Neural progenitor cell (in vitro differentiated cells): ENCODE measurements around the gene MPL. TPM values are rescaled to one million over a fixed set of nuclear protein-coding genes. Genes with fewer than 3 reads are reported as not detected.

Experiments
- DNase-seq: peaks from one replicate; pipeline ENCODE4 v3.0.0-alpha.2; 2016; ENCODE audit warnings: low spot score
- H2AFZ ChIP-seq: fragments of 200-600 bp; sonication (generic); replicated peaks from 2 replicates; pipeline ENCODE4 v1.6.1; 2016; ENCODE audit warnings: antibody characterized with exemption
- H3F3A ChIP-seq: fragments of 200-600 bp; sonication (generic); 2 replicates; pipeline ENCODE4 v1.6.1; 2016; ENCODE audit warnings: antibody characterized with exemption, low read depth
- H3K27ac ChIP-seq: fragments of 200-600 bp; sonication (generic); 2 replicates; pipeline ENCODE4 v1.5.1; 2016; ENCODE audit warnings: mild to moderate bottlenecking
- H3K27me3 ChIP-seq: fragments of 200-600 bp; sonication (generic); 2 replicates; pipeline ENCODE4 v1.6.1; 2016; ENCODE audit warnings: mild to moderate bottlenecking, moderate library complexity
- H3K36me3 ChIP-seq: fragments of 200-600 bp; sonication (generic); 2 replicates; pipeline ENCODE4 v1.5.1; 2016
- H3K4me1 ChIP-seq: fragments of 200-600 bp; sonication (generic); 2 replicates; pipeline ENCODE4 v1.6.1; 2016; ENCODE audit warnings: mixed run types
- H3K4me2 ChIP-seq: fragments of 200-600 bp; sonication (generic); 2 replicates; pipeline ENCODE4 v1.6.1; 2016
- H3K4me3 ChIP-seq: fragments of 200-600 bp; sonication (generic); 2 replicates; pipeline ENCODE4 v1.5.1; 2016
- H3K79me2 ChIP-seq: fragments of 200-600 bp; sonication (generic); 2 replicates; pipeline ENCODE4 v1.6.1; 2016; ENCODE audit warnings: low read depth
- H3K9ac ChIP-seq: fragments of 200-600 bp; sonication (generic); 2 replicates; pipeline ENCODE4 v1.6.1; 2016
- H3K9me3 ChIP-seq: fragments of 200-600 bp; sonication (generic); 2 replicates; pipeline ENCODE4 v1.5.1; 2016; ENCODE audit warnings: low read depth
- H4K20me1 ChIP-seq: fragments of 200-600 bp; sonication (generic); 2 replicates; pipeline ENCODE4 v1.6.1; 2016; ENCODE audit warnings: low read depth
- H3K27ac Mint-ChIP-seq: 3 replicates; pipeline ENCODE4 v1.8.0; 2021; ENCODE audit warnings: mixed read lengths
- H3K27me3 Mint-ChIP-seq: 2 replicates; pipeline ENCODE4 v1.8.0; 2022; ENCODE audit warnings: low read depth, mild to moderate bottlenecking, inconsistent platforms, moderate library complexity, mixed read lengths; ENCODE audit not compliant: insufficient read depth
- H3K36me3 Mint-ChIP-seq: 3 replicates; pipeline ENCODE4 v1.8.0; 2021; ENCODE audit warnings: mixed read lengths
- H3K4me1 Mint-ChIP-seq: 3 replicates; pipeline ENCODE4 v1.8.0; 2021; ENCODE audit warnings: mixed read lengths
- H3K4me3 Mint-ChIP-seq: 3 replicates; pipeline ENCODE4 v1.8.0; 2021; ENCODE audit warnings: mild to moderate bottlenecking, moderate library complexity, mixed read lengths
- H3K9me3 Mint-ChIP-seq: 3 replicates; pipeline ENCODE4 v1.8.0; 2020; ENCODE audit warnings: mixed read lengths
- CTCF ChIP-seq: fragments of 200-600 bp; sonication (generic); IDR thresholded peaks from 2 replicates; pipeline ENCODE4 v1.5.1; 2017; ENCODE audit warnings: antibody characterized with exemption, mild to moderate bottlenecking
- EZH2 ChIP-seq: fragments of 200-600 bp; sonication (generic); IDR thresholded peaks from 2 replicates; pipeline ENCODE4 v1.6.1; 2017; ENCODE audit warnings: antibody characterized with exemption, mild to moderate bottlenecking, moderate library complexity
- EZH2phosphoT487 ChIP-seq: fragments of 200-600 bp; sonication (generic); IDR thresholded peaks from 2 replicates; pipeline ENCODE4 v1.6.1; 2017; ENCODE audit warnings: antibody characterized with exemption
- total RNA-seq: library from RNA; depleted of rRNA; stranded (reverse); fragments of >200 nt; gene quantifications from 2 replicates; pipeline ENCODE4 v1.2.3, GENCODE V29; 2015; ENCODE audit warnings: low replicate concordance

The MPL gene
- total RNA-seq, 1 donor from 2014 or later, result not detected

GRCh38 chr1:43312663-43313515 is 24.7 kb upstream of the MPL start:
- H3K9me3 ChIP-seq, result no peaks in the 10 kb centered on the region
- Mint-ChIP-seq H3K36me3 (no peaks in the 10 kb centered on the region), H3K9me3 (no peaks in the 10 kb centered on the region), H3K27ac (no peak overlapping the region), H3K4me3 (no peak overlapping the region), H3K27me3 (no peaks in the 10 kb centered on the region), H3K4me1 (no peaks in the 10 kb centered on the region)
- H3K4me1 ChIP-seq, result no peaks in the 10 kb centered on the region
- H3K27ac ChIP-seq, result no peak overlapping the region
- H3K36me3 ChIP-seq, result no peaks in the 10 kb centered on the region
- H4K20me1 ChIP-seq, result no peaks in the 10 kb centered on the region
- DNase-seq, result no peak
- H3K4me2 ChIP-seq, result no peak overlapping the region
- no peak overlapping the region for H3K4me3 ChIP-seq
- no peaks in the 10 kb centered on the region for H3K27me3 ChIP-seq
- no peak overlapping the region for H2AFZ ChIP-seq
- no peaks in the 10 kb centered on the region for H3K79me2 ChIP-seq
- no peak overlapping the region for H3K9ac ChIP-seq
- TF ChIP-seq EZH2phosphoT487, result no peak
- TF ChIP-seq CTCF, result no peak
- TF ChIP-seq EZH2, result no peak
- no peaks in the 10 kb centered on the region for H3F3A ChIP-seq

GRCh38 chr1:43313771-43314170 is 23.8 kb upstream of the MPL start:
- no peaks in the 10 kb centered on the region for H3K4me1 Mint-ChIP-seq
- H3K27ac ChIP-seq, result no peak overlapping the region
- no peaks in the 10 kb centered on the region for H3K4me1 ChIP-seq
- no peaks in the 10 kb centered on the region for H4K20me1 ChIP-seq
- no peak for TF ChIP-seq EZH2
- no peaks in the 10 kb centered on the region for H3K79me2 ChIP-seq
- H3K9ac ChIP-seq, result no peak overlapping the region
- H3K4me3 Mint-ChIP-seq, result no peak overlapping the region
- H3K4me3 ChIP-seq, result no peak overlapping the region
- no peak for DNase-seq
- no peak overlapping the region for H2AFZ ChIP-seq
- H3K36me3 Mint-ChIP-seq, result no peaks in the 10 kb centered on the region
- H3K27me3 Mint-ChIP-seq, result no peaks in the 10 kb centered on the region
- no peaks in the 10 kb centered on the region for H3K9me3 ChIP-seq
- H3K36me3 ChIP-seq, result no peaks in the 10 kb centered on the region
- no peak overlapping the region for H3K27ac Mint-ChIP-seq
- no peak overlapping the region for H3K4me2 ChIP-seq
- no peaks in the 10 kb centered on the region for H3F3A ChIP-seq
- no peaks in the 10 kb centered on the region for H3K27me3 ChIP-seq
- H3K9me3 Mint-ChIP-seq, result no peaks in the 10 kb centered on the region

DNA sequence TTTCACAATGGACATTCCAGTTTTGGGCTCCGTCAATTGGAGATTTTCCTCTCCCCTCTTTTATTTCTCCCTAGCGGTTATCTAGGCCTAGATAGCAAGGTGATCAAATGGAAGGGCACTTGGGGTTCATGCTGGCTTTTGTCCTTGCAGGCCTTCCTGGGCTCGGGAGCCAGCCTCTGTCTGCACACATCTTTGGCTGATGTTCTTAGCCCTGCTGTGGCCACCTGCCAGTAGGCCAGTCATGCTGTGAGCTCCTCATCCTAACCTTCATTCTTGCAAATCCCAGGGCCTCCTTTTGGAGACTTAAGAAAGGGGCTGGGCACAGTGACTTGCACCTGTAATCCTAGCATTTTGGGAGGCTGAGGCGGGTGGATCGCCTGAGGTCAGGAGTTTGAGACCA is 23.4 kb upstream of the MPL start:
- no peaks in the 10 kb centered on the region for H3K27me3 ChIP-seq
- H3F3A ChIP-seq, result no peaks in the 10 kb centered on the region
- H3K9ac ChIP-seq, result no peak overlapping the region
- TF ChIP-seq EZH2, result no peak
- TF ChIP-seq EZH2phosphoT487, result no peak
- no peak for TF ChIP-seq CTCF
- H3K9me3 ChIP-seq, result no peaks in the 10 kb centered on the region
- H3K4me3 ChIP-seq, result no peak overlapping the region
- H3K36me3 ChIP-seq, result no peaks in the 10 kb centered on the region
- Mint-ChIP-seq H3K27ac (no peak overlapping the region), H3K36me3 (no peaks in the 10 kb centered on the region), H3K4me3 (no peak overlapping the region), H3K27me3 (no peaks in the 10 kb centered on the region), H3K4me1 (no peaks in the 10 kb centered on the region), H3K9me3 (no peaks in the 10 kb centered on the region)
- H3K4me2 ChIP-seq, result no peak overlapping the region
- no peak for DNase-seq
- no peaks in the 10 kb centered on the region for H3K79me2 ChIP-seq
- no peaks in the 10 kb centered on the region for H3K4me1 ChIP-seq
- H4K20me1 ChIP-seq, result no peaks in the 10 kb centered on the region
- H3K27ac ChIP-seq, result no peak overlapping the region
- H2AFZ ChIP-seq, result no peak overlapping the region

DNA sequence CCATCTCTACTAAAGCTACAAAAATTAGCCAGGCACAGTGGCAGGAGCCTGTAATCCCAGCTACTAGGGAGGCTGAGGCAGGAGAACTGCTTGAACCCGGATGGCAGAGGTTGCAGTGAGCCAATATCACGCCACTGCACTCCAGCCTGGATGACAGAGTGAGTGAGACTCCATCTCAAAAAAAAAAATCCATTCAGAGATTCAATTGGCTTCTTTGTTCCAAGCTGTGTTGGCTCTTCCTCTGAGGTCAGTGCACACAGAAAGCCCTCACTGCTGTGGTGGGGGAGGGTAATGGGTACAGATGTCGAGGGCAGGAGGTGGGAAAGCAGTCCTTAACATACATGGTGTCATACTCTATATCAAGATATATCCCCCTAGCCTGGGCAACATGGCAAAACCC is 22.1 kb upstream of the MPL start:
- Histone ChIP-seq H3K79me2 (no peaks in the 10 kb centered on the region), H3K27me3 (no peaks in the 10 kb centered on the region), H4K20me1 (no peaks in the 10 kb centered on the region), H3K4me1 (no peaks in the 10 kb centered on the region), H3K9ac (no peak overlapping the region), H3K4me2 (no peak overlapping the region), H3K27ac (no peak overlapping the region), H3K9me3 (no peaks in the 10 kb centered on the region), H3F3A (no peaks in the 10 kb centered on the region), H3K36me3 (no peaks in the 10 kb centered on the region), H3K4me3 (no peak overlapping the region), H2AFZ (no peak overlapping the region)
- Mint-ChIP-seq H3K27ac (no peak overlapping the region), H3K27me3 (no peaks in the 10 kb centered on the region), H3K9me3 (no peaks in the 10 kb centered on the region), H3K36me3 (no peaks in the 10 kb centered on the region), H3K4me3 (no peak overlapping the region), H3K4me1 (no peaks in the 10 kb centered on the region)
- TF ChIP-seq EZH2 (no peak), CTCF (no peak), EZH2phosphoT487 (no peak)
- DNase-seq, result no peak
